T-cell (primary cell): Measurements from ENCODE around the gene TPST2. TPM values are rescaled to one million over a fixed set of nuclear protein-coding genes. Genes with fewer than 3 reads are reported as not detected.

Source experiments
- ATAC-seq, 4 experiments: fragments of 200-7000 bp in 3 of 4; fragments of 150-1000 bp in 1 of 4; cut with Tn5 transposase; replicated peaks in 1 of 4; 1 replicate in 3 of 4; 2 replicates in 1 of 4; pipeline ENCODE4 v1.10.0; 2021; ENCODE audit warnings: moderate library complexity in 3 of 4, mild to moderate bottlenecking in 2 of 4, moderate number of reproducible peaks in 1 of 4
- CTCF ChIA-PET, 2 donors: fragments of 300-600 bp; sonication (Branson Sonifier 250); formaldehyde crosslinking; loops; one replicate each; lab custom pipeline; 2022; ENCODE audit warnings: antibody characterized with exemption in 2 of 2; lab: Charles Lee
- POLR2A ChIA-PET, 2 donors: fragments of 300-600 bp; sonication (Branson Sonifier 250); formaldehyde crosslinking; loops; one replicate each; lab custom pipeline; 2022; ENCODE audit warnings: antibody characterized with exemption in 2 of 2; lab: Charles Lee
- DNase-seq, 35 experiments: peaks; one replicate each; pipeline versions ENCODE4 v3.0.0 to v3.0.0-alpha.2; 2013 to 2023
- H3K27ac ChIP-seq: one replicate; pipeline ENCODE4 v1.5.1; 2013; ENCODE audit warnings: low read length
- H3K27me3 ChIP-seq, 2 experiments: replicated peaks in 1 of 2; 1 replicate in 1 of 2; 2 replicates in 1 of 2; pipeline versions ENCODE4 v1.6.1 to v1.7.0; 2013; ENCODE audit warnings: low read length in 1 of 2, mixed read lengths in 1 of 2; ENCODE audit not compliant: control insufficient read depth in 2 of 2, insufficient read depth in 2 of 2; ENCODE audit errors: extremely low read depth in 1 of 2
- H3K36me3 ChIP-seq, 2 donors: 1 replicate in 1 of 2; 2 replicates in 1 of 2; pipeline versions ENCODE4 v1.6.1 to v1.7.0; 2013; ENCODE audit warnings: low read length in 1 of 2; ENCODE audit not compliant: control insufficient read depth in 2 of 2, insufficient read depth in 1 of 2; ENCODE audit errors: extremely low read depth in 1 of 2
- H3K4me1 ChIP-seq, 2 experiments: 1 replicate in 1 of 2; 2 replicates in 1 of 2; pipeline versions ENCODE4 v1.6.1 to v1.7.0; 2013; ENCODE audit warnings: low read length in 2 of 2, mixed read lengths in 1 of 2; ENCODE audit not compliant: insufficient read depth in 2 of 2, control insufficient read depth in 1 of 2; ENCODE audit errors: extremely low read depth in 1 of 2
- H3K4me3 ChIP-seq, 2 donors: 1 replicate in 1 of 2; 2 replicates in 1 of 2; pipeline versions ENCODE4 v1.5.1 to v1.7.0; 2013; ENCODE audit warnings: mild to moderate bottlenecking in 2 of 2, low read length in 1 of 2, moderate library complexity in 1 of 2; ENCODE audit not compliant: control insufficient read depth in 1 of 2; ENCODE audit errors: extremely low read depth in 1 of 2
- H3K9me3 ChIP-seq: 2 replicates; pipeline ENCODE4 v1.7.0; 2013
- H3K27ac Mint-ChIP-seq, 2 donors: one replicate each; pipeline ENCODE4 v1.8.0; 2020 to 2021; ENCODE audit warnings: mild to moderate bottlenecking in 2 of 2, mixed read lengths in 2 of 2
- H3K27me3 Mint-ChIP-seq, 2 donors: one replicate each; pipeline ENCODE4 v1.8.0; 2021 to 2022; ENCODE audit warnings: mixed read lengths in 2 of 2
- H3K36me3 Mint-ChIP-seq: one replicate; pipeline ENCODE4 v1.8.0; 2021; ENCODE audit warnings: mixed read lengths
- H3K4me1 Mint-ChIP-seq, 3 donors: one replicate each; pipeline ENCODE4 v1.8.0; 2020 to 2022; ENCODE audit warnings: mixed read lengths in 3 of 3, mild to moderate bottlenecking in 1 of 3
- H3K4me3 Mint-ChIP-seq, 3 donors: one replicate each; pipeline ENCODE4 v1.8.0; 2020 to 2022; ENCODE audit warnings: mild to moderate bottlenecking in 3 of 3, mixed read lengths in 3 of 3, moderate library complexity in 3 of 3
- H3K9me3 Mint-ChIP-seq, 3 donors: one replicate each; pipeline ENCODE4 v1.8.0; 2020 to 2022; ENCODE audit warnings: mixed read lengths in 3 of 3
- WGBS: methylation state at CpG from one replicate; pipeline ENCODE4 v1.1.5; 2013; ENCODE audit warnings: missing lambda C conversion rate; ENCODE audit not compliant: insufficient coverage; 5-methylcytosine and 5-hydroxymethylcytosine counted together
- total RNA-seq, 35 experiments: library from RNA in 6 of 35; stranded (reverse) in 6 of 35; fragments of 120-200 nt in 1 of 35; gene quantifications; one replicate each; pipeline versions ENCODE4 v1.2.1 to v1.2.4 and lab custom pipeline; 2013 to 2026

The TPST2 gene
- total RNA-seq, 5 donors from 2014 or later (not counting 1 experiment from before 2014, with no cell fraction given): 30.3 to 42.1 (median 38.0) TPM

GRCh38 chr22:26606611-26607010, 16.7 kb upstream of the TPST2 start:
- ChIA-PET POLR2A (interaction anchor here in 1 of 2 donors (0.5 kb wide), 1 partner anchor 183 kb away, joined by 4 read pairs; no protein-coding TSS in a partner anchor), CTCF (no interaction called here)
- no CpG with 5 or more reads among the region's 4 CpGs for WGBS
- ATAC-seq (no peak), DNase-seq (no peak)
- Mint-ChIP-seq H3K36me3 (no peaks in the 10 kb centered on the region), H3K9me3 (no peaks in the 10 kb centered on the region), H3K4me3 (no peak overlapping the region), H3K27ac (no peak overlapping the region), H3K27me3 (no peaks in the 10 kb centered on the region), H3K4me1 (peaks cover 15 to 26% (median 19%) of the 10 kb centered on the region in 3 donors)
- no peak overlapping the region for H3K27ac ChIP-seq
- no peaks in the 10 kb centered on the region for H3K9me3 ChIP-seq
- peaks cover 0 to 27% of the 10 kb centered on the region in 2 experiments for H3K4me1 ChIP-seq
- no peaks in the 10 kb centered on the region for H3K36me3 ChIP-seq
- H3K27me3 ChIP-seq: no peaks in the 10 kb centered on the region
- no peak overlapping the region for H3K4me3 ChIP-seq

DNA sequence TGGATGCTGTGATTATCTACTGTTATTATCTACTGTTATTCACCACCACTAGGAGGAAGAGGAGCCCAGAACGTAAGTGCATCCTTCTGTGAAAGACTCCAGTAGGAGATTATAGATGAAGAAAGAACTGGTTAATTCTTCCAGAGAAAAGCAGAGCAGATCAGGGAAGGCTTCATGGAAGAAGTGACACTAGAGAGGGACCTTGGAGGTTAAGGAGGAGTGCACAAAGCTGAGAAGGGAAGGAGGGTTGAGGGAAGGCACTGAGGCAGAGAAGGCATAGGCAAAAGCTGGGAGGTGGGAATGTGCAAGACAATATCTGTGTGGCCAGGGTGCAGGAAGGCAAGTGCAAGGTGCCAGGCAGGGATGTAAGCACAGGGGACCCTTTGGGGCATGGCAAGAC, 14.4 kb upstream of the TPST2 start:
- DNase-seq: no peak

GRCh38 chr22:26602127-26602526, 12.2 kb upstream of the TPST2 start:
- no peaks in the 10 kb centered on the region for H3K36me3 ChIP-seq
- CTCF ChIA-PET: no interaction called here
- Mint-ChIP-seq H3K27me3 (no peaks in the 10 kb centered on the region), H3K36me3 (no peaks in the 10 kb centered on the region), H3K4me1 (peaks cover 13 to 25% (median 20%) of the 10 kb centered on the region in 3 donors), H3K9me3 (no peaks in the 10 kb centered on the region), H3K27ac (no peak overlapping the region), H3K4me3 (no peak overlapping the region)
- WGBS: 96% methylated on average over 4 of the region's 4 CpGs
- ATAC-seq: no peak
- POLR2A ChIA-PET: interaction anchor here in 1 of 2 donors (0.6 kb wide), 1 partner anchor 25 kb away, joined by 5 read pairs; no protein-coding TSS in a partner anchor
- H3K9me3 ChIP-seq: no peaks in the 10 kb centered on the region
- DNase-seq: no peak
- H3K4me3 ChIP-seq: no peak overlapping the region
- H3K4me1 ChIP-seq: peaks cover 0 to 32% of the 10 kb centered on the region in 2 experiments
- no peak overlapping the region for H3K27ac ChIP-seq
- no peaks in the 10 kb centered on the region for H3K27me3 ChIP-seq

More for the DNA sequence above, 14.4 kb upstream of the TPST2 start:
- H3K27me3 Mint-ChIP-seq: no peaks in the 10 kb centered on the region
- no peak overlapping the region for H3K4me3 Mint-ChIP-seq
- no peaks in the 10 kb centered on the region for H3K9me3 Mint-ChIP-seq
- H3K4me1 ChIP-seq: peaks cover 0 to 14% of the 10 kb centered on the region in 2 experiments
- no peak overlapping the region for H3K27ac ChIP-seq
- ChIA-PET CTCF (no interaction called here), POLR2A (no interaction called here)
- WGBS: no CpG with 5 or more reads among the region's 1 CpG
- peaks cover 2 to 11% (median 11%) of the 10 kb centered on the region in 3 donors for H3K4me1 Mint-ChIP-seq
- no peaks in the 10 kb centered on the region for H3K27me3 ChIP-seq
- H3K4me3 ChIP-seq: no peak overlapping the region
- no peak overlapping the region for H3K27ac Mint-ChIP-seq
- no peaks in the 10 kb centered on the region for H3K36me3 ChIP-seq
- no peak for ATAC-seq
- no peaks in the 10 kb centered on the region for H3K9me3 ChIP-seq
- H3K36me3 Mint-ChIP-seq: no peaks in the 10 kb centered on the region

GRCh38 chr22:26601726-26602125, 11.8 kb upstream of the TPST2 start:
- Mint-ChIP-seq H3K27ac (no peak overlapping the region), H3K9me3 (no peaks in the 10 kb centered on the region), H3K4me3 (no peak overlapping the region), H3K4me1 (peaks cover 17 to 26% (median 24%) of the 10 kb centered on the region in 3 donors), H3K36me3 (no peaks in the 10 kb centered on the region), H3K27me3 (no peaks in the 10 kb centered on the region)
- Histone ChIP-seq H3K27ac (no peak overlapping the region), H3K27me3 (no peaks in the 10 kb centered on the region), H3K9me3 (no peaks in the 10 kb centered on the region), H3K4me3 (no peak overlapping the region), H3K4me1 (peaks cover 0 to 36% of the 10 kb centered on the region in 2 experiments), H3K36me3 (no peaks in the 10 kb centered on the region)
- 97% methylated on average over 11 of the region's 12 CpGs for WGBS
- ATAC-seq (no peak), DNase-seq (no peak)
- ChIA-PET POLR2A (interaction anchor here in 1 of 2 donors (0.6 kb wide), 1 partner anchor 25 kb away, joined by 5 read pairs; no protein-coding TSS in a partner anchor), CTCF (no interaction called here)

- Mint-ChIP-seq H3K27ac (no peak overlapping the region), H3K27me3 (no peaks in the 10 kb centered on the region), H3K4me1 (peaks cover 24 to 31% (median 26%) of the 10 kb centered on the region in 3 donors), H3K36me3 (no peaks in the 10 kb centered on the region), H3K9me3 (no peaks in the 10 kb centered on the region), H3K4me3 (no peak overlapping the region)
- H3K4me3 ChIP-seq: no peak overlapping the region
- ATAC-seq (no peak), DNase-seq (no peak)
- H3K27me3 ChIP-seq: no peaks in the 10 kb centered on the region
- 90% methylated on average over 10 of the region's 11 CpGs for WGBS
- ChIA-PET CTCF (no interaction called here), POLR2A (no interaction called here)
- H3K9me3 ChIP-seq: no peaks in the 10 kb centered on the region
- peaks cover 0 to 49% of the 10 kb centered on the region in 2 experiments for H3K4me1 ChIP-seq
- H3K27ac ChIP-seq: no peak overlapping the region
- no peaks in the 10 kb centered on the region for H3K36me3 ChIP-seq
These were observed 9.6 kb upstream of the TPST2 start for GRCh38 chr22:26599505-26599904.

GRCh38 chr22:26597480-26597879, 7.5 kb upstream of the TPST2 start:
- no peaks in the 10 kb centered on the region for H3K36me3 Mint-ChIP-seq
- no peaks in the 10 kb centered on the region for H3K9me3 Mint-ChIP-seq
- H3K4me1 ChIP-seq: peaks cover 11 to 68% of the 10 kb centered on the region in 2 experiments
- H3K27ac Mint-ChIP-seq: peak overlapping the region; percentile 72 to 75
- H3K27ac ChIP-seq: peak overlapping the region; percentile 36
- ChIA-PET POLR2A (no interaction called here), CTCF (interaction anchor here in 1 of 2 donors (1.4 to 1.6 kb wide), 2 partner anchors 13 to 46 kb away, joined by 4 to 8 read pairs; no protein-coding TSS in a partner anchor)
- no peaks in the 10 kb centered on the region for H3K36me3 ChIP-seq
- peak overlapping the region in 1 of 3 donors; percentile 16 for H3K4me3 Mint-ChIP-seq
- no peaks in the 10 kb centered on the region for H3K27me3 ChIP-seq
- DNase-seq (no peak), ATAC-seq (no peak)
- H3K4me1 Mint-ChIP-seq: peaks cover 42 to 48% (median 42%) of the 10 kb centered on the region in 3 donors
- H3K4me3 ChIP-seq: no peak overlapping the region
- H3K9me3 ChIP-seq: no peaks in the 10 kb centered on the region
- H3K27me3 Mint-ChIP-seq: no peaks in the 10 kb centered on the region
- WGBS: no CpG with 5 or more reads among the region's 4 CpGs
